H1 (cell line): ENCODE measurements around the gene DBF4B. TPM values are rescaled to one million over a fixed set of nuclear protein-coding genes. Genes with fewer than 3 reads are reported as not detected.

ENCODE experiments used
- CTCF ChIA-PET: fragments of 300-600 bp; sonication (Branson Sonifier 250); formaldehyde crosslinking; loops from one replicate; lab custom pipeline; 2021; ENCODE audit not compliant: partially characterized antibody; lab: Charles Lee
- POLR2A ChIA-PET: fragments of 300-600 bp; sonication (Branson Sonifier 250); formaldehyde crosslinking; loops from one replicate; lab custom pipeline; 2021; ENCODE audit warnings: inconsistent platforms; ENCODE audit not compliant: partially characterized antibody; lab: Charles Lee
- DNase-seq, 2 experiments: peaks; one replicate each; pipeline versions ENCODE4 v3.0.0 to v3.0.0-alpha.2; 2010 to 2022; ENCODE audit warnings: low spot score in 2 of 2, low read depth in 1 of 2, mixed read lengths in 1 of 2
- FAIRE-seq: peaks from 2 replicates; lab custom pipeline; 2011; peaks lifted over from hg19 to GRCh38; lab: Jason Lieb, UNC
- H2AFZ ChIP-seq: 2 replicates; pipeline ENCODE4 v1.8.1; 2012; ENCODE audit warnings: low read length, inconsistent platforms
- H2AK5ac ChIP-seq: 2 replicates; pipeline ENCODE4 v1.6.1; 2013; ENCODE audit warnings: low read depth, low read length
- H2BK120ac ChIP-seq: replicated peaks from 2 replicates; pipeline ENCODE3; 2013; ENCODE audit warnings: low read depth, low read length, inconsistent platforms
- H2BK12ac ChIP-seq: 2 replicates; pipeline ENCODE4 v1.6.1; 2013; ENCODE audit warnings: low read depth, low read length
- H2BK15ac ChIP-seq: 2 replicates; pipeline ENCODE4 v1.6.1; 2013; ENCODE audit warnings: low read length
- H2BK20ac ChIP-seq: 2 replicates; pipeline ENCODE4 v1.6.1; 2013; ENCODE audit warnings: low read length
- H2BK5ac ChIP-seq: 2 replicates; pipeline ENCODE4 v1.6.1; 2013; ENCODE audit warnings: low read depth, low read length
- H3K14ac ChIP-seq: 2 replicates; pipeline ENCODE4 v1.6.1; 2013; ENCODE audit warnings: inconsistent platforms; ENCODE audit not compliant: insufficient read length
- H3K18ac ChIP-seq: 2 replicates; pipeline ENCODE4 v1.6.1; 2013; ENCODE audit warnings: low read length; ENCODE audit errors: extremely low read depth
- H3K23ac ChIP-seq: 2 replicates; pipeline ENCODE4 v1.6.1; 2013; ENCODE audit warnings: inconsistent platforms; ENCODE audit not compliant: insufficient read length
- H3K23me2 ChIP-seq: 2 replicates; pipeline ENCODE4 v1.6.1; 2013; ENCODE audit warnings: low read depth, low read length
- H3K27ac ChIP-seq: 2 replicates; pipeline ENCODE4 v1.6.1; 2011; ENCODE audit warnings: low read depth, low read length, inconsistent platforms
- H3K27me3 ChIP-seq, 4 experiments: replicated peaks in 1 of 4; 1 replicate in 1 of 4; 2 replicates in 3 of 4; pipeline versions ENCODE4 v1.6.1 to v1.8.1; 2011 to 2013; ENCODE audit warnings: low read length in 3 of 4, mild to moderate bottlenecking in 3 of 4, inconsistent platforms in 2 of 4, mixed read lengths in 2 of 4, moderate library complexity in 1 of 4; ENCODE audit not compliant: control insufficient read depth in 3 of 4, insufficient read depth in 3 of 4; ENCODE audit errors: extremely low read depth in 1 of 4
- H3K36me3 ChIP-seq, 4 experiments: 2 replicates each; pipeline versions ENCODE4 v1.6.1 to v1.8.1; 2011 to 2013; ENCODE audit warnings: mild to moderate bottlenecking in 4 of 4, low read length in 3 of 4, moderate library complexity in 2 of 4, control low read depth in 1 of 4, inconsistent platforms in 1 of 4; ENCODE audit not compliant: insufficient read depth in 4 of 4, control insufficient read depth in 2 of 4
- H3K4ac ChIP-seq: replicated peaks from 2 replicates; pipeline ENCODE3; 2013; ENCODE audit warnings: low read length, low read depth, mixed read lengths, inconsistent platforms; ENCODE audit not compliant: insufficient read length
- H3K4me1 ChIP-seq, 4 experiments: replicated peaks in 1 of 4; 1 replicate in 1 of 4; 2 replicates in 3 of 4; pipeline versions ENCODE4 v1.6.1 to v1.8.1; 2011 to 2013; ENCODE audit warnings: low read length in 3 of 4, inconsistent platforms in 2 of 4, mixed read lengths in 1 of 4; ENCODE audit not compliant: insufficient read depth in 4 of 4, control insufficient read depth in 3 of 4
- H3K4me2 ChIP-seq, 2 experiments: 2 replicates each; pipeline versions ENCODE4 v1.6.1 to v1.8.1; 2011 to 2013; ENCODE audit warnings: low read depth in 2 of 2, low read length in 2 of 2, control low read depth in 1 of 2, inconsistent platforms in 1 of 2, mild to moderate bottlenecking in 1 of 2; ENCODE audit not compliant: insufficient read depth in 1 of 2
- H3K4me3 ChIP-seq, 4 experiments: fragments of 200-600, 300-600 bp in 1 of 4; sonication (generic), shearing (Covaris generic), sonication (Bioruptor Twin) in 1 of 4; 2 replicates each; pipeline versions ENCODE4 v1.5.1 to v1.8.1; 2011 to 2016; ENCODE audit warnings: low read length in 4 of 4, low read depth in 3 of 4, control low read depth in 2 of 4, inconsistent platforms in 2 of 4, mild to moderate bottlenecking in 2 of 4, mixed read lengths in 1 of 4, moderate library complexity in 1 of 4; ENCODE audit not compliant: insufficient read depth in 2 of 4; ENCODE audit errors: extremely low read depth in 1 of 4
- H3K56ac ChIP-seq: replicated peaks from 2 replicates; pipeline ENCODE3; 2013; ENCODE audit warnings: low read depth, mild to moderate bottlenecking, mixed read lengths, low read length, inconsistent platforms; ENCODE audit not compliant: insufficient read length
- H3K79me1 ChIP-seq: 2 replicates; pipeline ENCODE4 v1.6.1; 2013; ENCODE audit warnings: low read depth, low read length, control low read depth
- H3K79me2 ChIP-seq, 2 experiments: 2 replicates each; pipeline versions ENCODE4 v1.6.1 to v1.8.1; 2012 to 2013; ENCODE audit warnings: low read length in 2 of 2, mild to moderate bottlenecking in 2 of 2, inconsistent platforms in 1 of 2; ENCODE audit not compliant: insufficient read depth in 2 of 2, control insufficient read depth in 1 of 2
- H3K9ac ChIP-seq, 4 experiments: replicated peaks in 1 of 4; 1 replicate in 1 of 4; 2 replicates in 3 of 4; pipeline versions ENCODE4 v1.6.1 to v1.8.1; 2011 to 2013; ENCODE audit warnings: low read depth in 3 of 4, low read length in 3 of 4, control low read depth in 2 of 4, mild to moderate bottlenecking in 2 of 4, moderate library complexity in 2 of 4, inconsistent platforms in 1 of 4; ENCODE audit errors: extremely low read depth in 1 of 4
- H3K9me3 ChIP-seq, 2 experiments: 2 replicates each; pipeline versions ENCODE4 v1.6.1 to v1.8.1; 2012 to 2013; ENCODE audit warnings: mild to moderate bottlenecking in 2 of 2, moderate library complexity in 2 of 2, control low read depth in 1 of 2, inconsistent platforms in 1 of 2, low read depth in 1 of 2, low read length in 1 of 2, mixed read lengths in 1 of 2; ENCODE audit not compliant: insufficient read depth in 2 of 2
- H4K20me1 ChIP-seq, 2 experiments: replicated peaks in 1 of 2; 2 replicates each; pipeline versions ENCODE3 to v1.8.1; 2011 to 2013; ENCODE audit warnings: inconsistent platforms in 2 of 2, low read length in 2 of 2, mild to moderate bottlenecking in 1 of 2; ENCODE audit not compliant: insufficient read depth in 2 of 2, control insufficient read depth in 1 of 2
- H4K5ac ChIP-seq: 2 replicates; pipeline ENCODE4 v1.6.1; 2013; ENCODE audit warnings: low read length, low read depth, mixed read lengths, inconsistent platforms; ENCODE audit not compliant: insufficient read length
- H4K8ac ChIP-seq: 2 replicates; pipeline ENCODE4 v1.8.0; 2013; ENCODE audit warnings: mild to moderate bottlenecking, moderate library complexity, low read length, inconsistent platforms; ENCODE audit not compliant: insufficient read depth; ENCODE audit errors: extremely low read depth
- H4K91ac ChIP-seq: replicated peaks from 2 replicates; pipeline ENCODE3; 2013; ENCODE audit warnings: low read length, mixed read lengths, inconsistent platforms; ENCODE audit not compliant: insufficient read length
- BRCA1 ChIP-seq: IDR thresholded peaks from 2 replicates; pipeline ENCODE4 v1.6.1; 2012; ENCODE audit warnings: low read depth, low read length, improper control_type of control experiment
- EP300 ChIP-seq, 2 experiments: IDR thresholded peaks; 1 replicate in 1 of 2; 2 replicates in 1 of 2; pipeline ENCODE4 v1.6.1; 2011 to 2012; ENCODE audit warnings: low read depth in 2 of 2, low read length in 2 of 2, mild to moderate bottlenecking in 2 of 2, borderline replicate concordance in 1 of 2, inconsistent platforms in 1 of 2, moderate library complexity in 1 of 2
- EZH2 ChIP-seq: fragments of 200-600 bp; sonication (generic); IDR thresholded peaks from 2 replicates; pipeline ENCODE4 v1.7.1; 2012; ENCODE audit warnings: low read depth, mild to moderate bottlenecking, moderate library complexity, low read length, inconsistent platforms; ENCODE audit not compliant: severe bottlenecking
- JUN ChIP-seq: IDR thresholded peaks from 2 replicates; pipeline ENCODE4 v1.6.1; 2011; ENCODE audit warnings: low read depth, mild to moderate bottlenecking, improper control_type of control experiment, low read length
- MAFK ChIP-seq: IDR thresholded peaks from 2 replicates; pipeline ENCODE4 v1.6.1; 2012; ENCODE audit warnings: low read depth, mild to moderate bottlenecking, improper control_type of control experiment, low read length
- POLR2AphosphoS5 ChIP-seq: IDR thresholded peaks from 2 replicates; pipeline ENCODE4 v1.6.1; 2011; ENCODE audit warnings: low read depth, low read length
- WGBS, 2 experiments: shearing (Covaris generic) in 1 of 2; methylation state at CpG; one replicate each; pipeline versions ENCODE4 v1.1.6 to v1.1.7; 2013 to 2015; ENCODE audit warnings: low lambda C conversion rate in 2 of 2, mixed read lengths in 2 of 2, inconsistent platforms in 1 of 2, low coverage in 1 of 2, missing lambda C conversion rate in 1 of 2; ENCODE audit not compliant: insufficient replicate concordance in 2 of 2, insufficient coverage in 1 of 2, insufficient read length in 1 of 2; ENCODE audit errors: extremely low coverage in 1 of 2, missing lambda C conversion rate in 1 of 2; 5-methylcytosine and 5-hydroxymethylcytosine counted together
- polyA plus RNA-seq, 7 experiments: library from polyadenylated mRNA; depleted of rRNA in 3 of 7; stranded (reverse) in 5 of 7; unstranded in 2 of 7; fragments of >200 nt in 5 of 7; fragments of 200-250 nt in 2 of 7; gene quantifications; 1 replicate in 5 of 7; 2 replicates in 1 of 7; 4 replicates in 1 of 7; pipeline versions ENCODE4 v1.2.1 to v1.2.3, GENCODE V29; 2011 to 2013; ENCODE audit warnings: missing spikeins in 2 of 7, mixed read lengths in 2 of 7
- total RNA-seq: library from RNA; stranded (reverse); fragmentation: NEBNext Ultra II Directional; extraction: Animal tissue kit (Norgen Biotek cat#: 25700); gene quantifications from 2 replicates; pipeline ENCODE4 v1.2.1, GENCODE V29; 2021

DBF4B gene
- total and polyA plus RNA-seq, 2 of the 8 experiments (the other 6 are each of a cell fraction or from before 2014, with no cell fraction given) = 20.2 to 26.9 TPM

DNA sequence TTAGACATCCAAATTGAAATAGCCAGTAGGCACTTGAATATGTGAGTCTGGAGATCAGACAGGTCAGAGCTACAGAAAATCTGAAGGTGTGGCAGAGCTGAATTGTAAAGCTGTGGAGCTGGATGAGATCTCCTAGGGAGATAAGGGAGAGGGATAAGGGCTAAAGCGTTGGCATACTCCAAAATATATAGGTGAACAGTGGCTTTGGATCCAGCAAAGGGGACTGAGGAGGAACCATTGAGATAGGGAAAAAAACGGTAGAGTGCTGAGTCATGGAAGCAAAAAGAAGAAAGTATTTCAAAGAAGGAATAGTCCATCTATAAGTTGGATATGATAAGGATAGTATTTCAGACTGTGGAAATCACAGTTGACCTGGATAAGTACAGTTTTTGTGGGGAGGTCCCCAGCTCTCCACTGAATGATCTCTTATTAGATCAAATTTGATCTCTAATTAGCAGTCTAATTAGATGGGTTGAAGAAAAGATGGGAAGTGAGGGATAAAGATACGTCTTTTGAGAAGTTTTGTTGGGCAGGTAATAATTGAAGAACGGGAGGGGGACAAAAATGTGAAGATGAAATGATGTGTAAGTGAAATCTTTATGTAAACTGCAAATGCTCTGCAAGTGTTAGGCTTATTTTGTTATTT is 587 bp upstream of the DBF4B start:
- Histone ChIP-seq H2AK5ac (no peak overlapping the region), H3K14ac (no peak overlapping the region), H3K4me1 (peaks cover 0 to 3% (median 0%) of the 10 kb centered on the region in 4 experiments; a peak in 3 of 7 replicates), H3K56ac (no peak overlapping the region), H3K27me3 (no peaks in the 10 kb centered on the region; a peak in 1 of 7 replicates), H3K4me3 (peak overlapping the region; percentile 78 to 99 (median 99); a peak in 7 of 8 replicates), H3K79me2 (peaks cover 0 to 14% of the 10 kb centered on the region in 2 experiments; a peak in 2 of 4 replicates), H2BK5ac (no peak overlapping the region; the same call in 1 of the 2 replicates), H2BK12ac (no peak overlapping the region), H4K8ac (no peak overlapping the region), H3K4ac (no peak overlapping the region), H3K9ac (peak overlapping the region in 1 of 4 experiments; percentile 29; a peak in 3 of 7 replicates), H4K5ac (peak overlapping the region; percentile 10), H3K4me2 (peak overlapping the region; percentile 69 to 76), H3K79me1 (no peaks in the 10 kb centered on the region), H3K23me2 (peaks cover 4% of the 10 kb centered on the region; the same call in 1 of the 2 replicates), H2AFZ (peak overlapping the region; percentile 80), H3K9me3 (no peaks in the 10 kb centered on the region), H3K27ac (0 out of 2 replicates have a peak overlapping the region, but pooled peaks have one; percentile 76), H2BK120ac (no peak overlapping the region), H3K36me3 (no peaks in the 10 kb centered on the region), H3K18ac (no peak overlapping the region), H2BK20ac (no peak overlapping the region), H4K20me1 (no peaks in the 10 kb centered on the region), H4K91ac (no peak overlapping the region), H2BK15ac (no peak overlapping the region), H3K23ac (no peak overlapping the region)
- DNase-seq (no peak), FAIRE-seq (no peak)
- ChIA-PET CTCF (interaction anchor here (0.5 to 2.3 kb wide), 5 partner anchors 14 to 519 kb away, joined by 3 to 8 read pairs (median 4); no protein-coding TSS in a partner anchor), POLR2A (interaction anchor here (1.0 to 1.5 kb wide), 8 partner anchors 8 to 343 kb away, joined by 3 to 13 read pairs (median 4); no protein-coding TSS in a partner anchor)
- WGBS, 2 experiments = 59 to 100% methylated on average over 2 to 4 of the region's 4 CpGs
- TF ChIP-seq BRCA1 (no peak), POLR2AphosphoS5 (no peak), EP300 (IDR thresholded peaks at IDR 0.05; ENCODE audit: borderline replicate concordance in 1 of 2, low read depth in 2 of 2, low read length in 2 of 2) (no peak), MAFK (0 out of 2 replicates have a peak, but pooled peaks have one; percentile 11), JUN (no peak), EZH2 (no peak)
